Renal cortex interstitium (tissue), 11 donors: ENCODE data around the gene ARHGAP8. TPM values are rescaled to one million over a fixed set of nuclear protein-coding genes. Genes with fewer than 3 reads are reported as not detected.

Source experiments
- DNase-seq, 11 donors: peaks; one replicate each; pipeline ENCODE4 v3.0.0-alpha.2; 2013; ENCODE audit warnings: low read depth in 9 of 11, low spot score in 4 of 11; ENCODE audit errors: extremely low read depth in 1 of 11
- polyA plus RNA-seq, 3 donors: library from polyadenylated mRNA; unstranded; fragments of 120-200 nt; gene quantifications; one replicate each; pipeline ENCODE4 v1.2.1, GENCODE V29; 2013; ENCODE audit not compliant: insufficient read length in 3 of 3

Gene ARHGAP8
- polyA plus RNA-seq, 3 donors: 27.4 to 57.7 (median 30.0) TPM

- no peak for DNase-seq
Measured at GRCh38 chr22:44811141-44811540, 58.8 kb downstream of the ARHGAP8 start.

DNA sequence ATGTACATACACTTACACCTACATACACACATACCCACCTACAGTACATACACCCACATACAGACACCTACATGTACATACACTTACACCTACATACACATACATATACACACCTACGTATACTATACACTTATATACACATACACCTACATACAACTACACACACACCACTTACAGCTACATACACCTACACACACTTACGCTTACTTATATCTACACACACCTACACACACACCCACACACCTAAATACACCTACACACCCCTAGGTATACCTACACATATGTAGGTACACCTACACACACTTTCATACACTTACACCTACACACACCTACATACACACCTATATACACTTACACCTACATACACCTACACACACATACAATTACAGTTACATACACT is 61.0 kb downstream of the ARHGAP8 start:
- no peak for DNase-seq

DNA sequence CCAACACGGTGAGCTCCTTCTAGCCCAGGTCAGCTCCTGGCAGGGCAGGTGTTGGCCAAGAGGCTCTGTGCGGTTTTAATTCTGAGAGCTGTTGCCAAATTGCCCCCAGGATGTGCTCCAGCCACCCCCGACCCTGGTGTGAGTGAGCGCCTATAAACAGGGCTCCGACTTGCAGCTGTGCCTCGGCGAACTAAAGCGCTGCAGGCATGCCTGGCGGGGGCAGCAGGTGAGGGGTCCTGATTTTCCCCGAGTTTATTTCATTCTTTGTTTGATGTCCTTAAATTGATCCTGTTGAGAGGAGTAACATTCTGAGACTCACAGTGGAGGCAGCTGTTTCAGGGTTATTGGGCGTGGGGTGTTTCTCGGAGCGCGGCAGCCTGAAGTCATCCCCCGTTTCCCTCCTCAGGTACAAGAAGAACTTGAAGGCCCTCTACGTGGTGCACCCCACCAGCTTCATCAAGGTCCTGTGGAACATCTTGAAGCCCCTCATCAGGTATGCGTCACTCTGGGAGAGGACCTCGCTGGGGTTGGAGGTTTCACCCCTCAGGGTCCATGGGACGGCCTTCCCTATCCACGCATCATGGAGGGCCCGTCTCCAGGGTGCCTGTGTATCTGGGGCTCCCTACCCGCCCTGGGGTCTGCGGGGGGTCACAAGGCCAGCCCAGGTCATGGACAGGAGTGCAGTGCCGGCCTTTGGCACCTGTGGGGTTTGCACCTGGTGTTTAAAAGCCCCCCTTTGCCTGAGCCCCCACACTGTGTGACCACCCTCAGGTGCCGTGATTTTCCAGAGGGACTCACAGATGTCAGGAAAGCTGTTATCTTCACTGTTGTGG is 62.1 kb downstream of the ARHGAP8 start:
- DNase-seq: no peak

GRCh38 chr22:44815099-44816070 is 63.0 kb downstream of the ARHGAP8 start:
- peak in 1 of 11 donors; percentile 37 for DNase-seq

DNA sequence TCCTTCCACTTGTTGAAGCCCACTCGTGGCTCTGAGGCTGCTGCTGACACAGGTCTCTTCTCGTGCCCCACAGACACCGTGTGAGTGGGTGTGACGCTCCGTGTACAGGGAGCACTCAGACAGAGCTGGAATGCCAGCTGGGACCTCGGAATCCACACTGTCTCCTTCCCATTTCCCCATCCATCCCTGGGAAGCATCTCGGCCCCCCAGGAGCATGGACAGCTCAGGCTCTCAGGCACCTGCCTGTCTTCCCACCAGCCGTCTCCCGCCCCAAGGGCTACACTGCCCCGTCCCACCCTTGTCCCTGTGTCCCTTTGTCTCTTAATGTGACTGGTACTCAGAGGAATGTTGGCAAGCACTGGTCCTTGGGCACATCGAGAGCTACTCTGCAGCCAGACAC is 63.8 kb downstream of the ARHGAP8 start:
- no peak for DNase-seq

DNA sequence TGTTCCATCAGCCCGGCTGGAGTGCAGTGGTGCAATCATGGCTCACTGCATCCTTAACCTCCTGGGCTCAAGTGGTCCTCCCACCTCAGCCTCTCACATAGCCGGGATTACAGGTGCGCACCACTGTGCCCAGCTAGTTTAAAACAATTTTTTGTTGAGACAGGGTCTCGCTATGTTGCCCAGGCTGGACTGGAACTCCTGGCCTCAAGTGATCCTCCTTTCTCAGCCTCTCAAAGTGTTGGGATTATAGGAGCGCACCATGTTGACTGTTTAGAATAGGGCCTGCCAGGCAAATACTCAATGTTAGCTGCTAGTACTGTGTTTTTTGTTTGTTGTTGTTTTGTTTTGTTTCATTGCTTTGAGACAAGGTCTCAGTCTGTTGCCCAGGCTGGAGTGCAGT is 66.4 kb downstream of the ARHGAP8 start:
- DNase-seq: no peak

DNA sequence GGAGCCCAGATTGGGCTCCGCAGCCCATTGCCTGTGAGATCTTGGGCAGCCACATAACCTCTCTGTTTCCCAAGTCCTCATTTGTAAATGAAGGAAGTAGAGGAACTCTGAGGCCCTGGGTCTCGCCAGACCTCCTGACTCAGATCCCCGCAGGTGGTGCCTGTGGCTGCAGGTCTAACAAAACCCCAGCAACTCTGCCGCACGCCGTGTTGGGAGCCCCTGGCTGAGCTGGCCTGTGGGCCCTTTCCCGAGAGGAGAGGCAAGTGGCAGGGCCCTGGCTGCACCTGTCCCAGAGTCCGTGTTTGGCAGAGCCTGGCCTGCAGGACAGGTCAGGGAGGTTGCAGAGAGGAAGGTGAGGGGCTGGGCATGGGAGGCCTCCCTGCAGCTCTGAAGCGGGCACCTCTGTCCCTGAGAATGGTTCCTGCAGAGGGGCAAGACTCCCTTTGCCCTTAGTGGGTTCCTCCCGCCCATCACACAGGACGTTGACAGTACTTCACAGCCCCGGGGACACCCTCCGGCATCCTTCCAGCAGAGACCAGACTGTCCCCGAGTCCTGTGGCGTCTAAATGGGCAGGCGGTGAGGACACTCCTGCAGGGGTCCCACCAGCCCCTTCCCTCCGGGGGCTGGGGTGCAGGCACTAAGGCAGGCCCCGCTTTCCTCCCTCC is 67.7 kb downstream of the ARHGAP8 start:
- no peak for DNase-seq

GRCh38 chr22:44821741-44822475 is 69.5 kb downstream of the ARHGAP8 start:
- no peak for DNase-seq

- no peak for DNase-seq
Measured at GRCh38 chr22:44822534-44822933, 70.2 kb downstream of the ARHGAP8 start.

GRCh38 chr22:44823396-44823795 is 71.0 kb downstream of the ARHGAP8 start:
- no peak for DNase-seq

DNA sequence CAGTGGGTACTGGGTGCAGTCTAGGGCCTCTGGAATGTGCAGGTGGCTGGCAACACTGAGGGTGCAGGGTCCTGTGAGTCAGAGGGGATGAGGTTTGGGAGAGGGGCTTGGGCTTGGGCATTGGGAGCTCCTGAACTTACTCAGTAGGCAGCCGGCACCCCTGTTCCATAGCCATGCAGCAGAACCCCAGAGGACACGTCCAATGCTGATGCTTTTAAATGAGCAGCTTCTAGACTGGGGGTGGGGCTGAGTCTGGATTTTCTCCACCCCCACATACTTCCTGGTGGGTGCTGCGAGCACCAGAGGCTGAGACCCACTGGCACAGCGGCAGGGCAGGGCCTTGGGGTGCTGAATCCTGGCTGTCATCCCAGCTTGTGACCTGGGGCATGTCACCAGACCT is 71.4 kb downstream of the ARHGAP8 start:
- DNase-seq: no peak

DNA sequence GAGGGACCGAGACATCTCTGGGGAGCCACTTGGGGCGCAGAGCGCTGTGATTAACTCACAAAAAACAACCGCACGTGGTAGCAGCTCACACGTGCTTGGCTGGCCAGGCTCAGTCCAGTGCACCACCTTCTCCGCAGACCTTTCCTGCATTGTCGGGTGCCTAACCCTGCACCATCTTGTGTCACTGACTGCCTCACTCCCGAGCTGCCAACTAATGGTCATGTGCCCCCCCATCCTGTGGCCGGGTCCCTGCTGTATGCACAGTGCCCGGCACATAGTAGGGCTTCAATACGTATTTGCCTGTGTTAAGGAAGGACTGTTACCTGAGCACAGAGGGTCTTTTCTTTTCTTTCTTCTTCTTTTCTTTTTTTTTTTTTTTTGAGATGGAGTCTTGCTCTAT is 71.9 kb downstream of the ARHGAP8 start:
- DNase-seq: no peak

- DNase-seq: no peak
Measured at GRCh38 chr22:44825310-44826150, 73.2 kb downstream of the ARHGAP8 start.

DNA sequence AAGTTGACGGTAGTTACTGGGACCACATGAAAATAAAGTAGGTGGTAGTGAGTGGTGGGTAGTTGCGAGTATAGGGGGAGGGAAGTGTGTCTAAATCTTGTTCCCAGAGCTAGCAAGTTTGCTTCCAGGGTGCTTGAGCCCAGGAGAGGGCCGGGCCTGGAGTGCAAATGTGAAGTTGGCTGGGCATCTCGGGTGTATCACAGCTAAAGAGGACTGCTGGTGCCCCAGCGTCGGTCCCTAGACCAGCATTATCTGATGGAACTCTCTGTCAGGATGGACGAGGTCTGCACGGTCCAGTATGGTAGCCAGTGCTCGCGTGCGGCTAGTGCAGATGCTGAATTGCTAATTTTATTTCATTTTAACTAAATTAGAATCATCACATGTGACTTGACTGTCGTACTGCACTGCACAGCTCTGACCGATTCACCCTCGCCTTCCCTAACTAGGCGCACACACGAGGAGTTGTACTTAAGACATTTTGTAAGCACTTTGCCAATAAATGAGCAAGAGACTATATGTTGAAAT is 75.4 kb downstream of the ARHGAP8 start:
- no peak for DNase-seq

GRCh38 chr22:44828193-44828592 is 75.8 kb downstream of the ARHGAP8 start:
- DNase-seq: no peak

DNA sequence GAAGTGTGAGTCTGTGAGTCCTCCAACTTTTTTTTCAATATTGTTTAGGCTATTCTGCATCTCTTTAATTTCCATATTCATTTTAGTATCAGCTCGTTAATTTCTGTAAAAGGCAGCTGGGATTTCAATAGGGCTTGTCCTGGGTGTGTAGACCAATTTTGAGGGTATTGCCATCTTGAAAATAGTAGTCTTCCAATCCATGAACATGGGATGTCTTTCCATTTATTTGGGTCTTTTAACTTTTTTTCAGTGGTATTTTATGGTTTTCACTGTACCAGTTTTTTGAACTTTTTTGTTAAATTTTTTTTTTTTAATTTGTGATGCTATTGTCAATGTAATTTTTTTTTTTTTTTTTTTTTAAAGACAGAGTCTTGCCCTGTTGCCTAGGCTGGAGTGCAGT is 79.5 kb downstream of the ARHGAP8 start:
- no peak for DNase-seq

- no peak for DNase-seq
Measured at GRCh38 chr22:44834065-44834464, 81.7 kb downstream of the ARHGAP8 start.

- no peak for DNase-seq
Measured at GRCh38 chr22:44837481-44837880, 85.1 kb downstream of the ARHGAP8 start.
